Measurements from ENCODE around the gene GGT1.

- TF ChIP-seq CTCF (IDR thresholded peaks at IDR 0.05) (no peak), POLR2A (IDR thresholded peaks at IDR 0.05) (no peak), EP300 (IDR thresholded peaks at IDR 0.05) (no peak)
These were observed 36.0 kb upstream of the GGT1 start for GRCh38 chr22:24566899-24567511.
